Type B pancreatic cell (in vitro differentiated cells): Measurements from ENCODE around the gene STARD13. TPM values are rescaled to one million over a fixed set of nuclear protein-coding genes. Genes with fewer than 3 reads are reported as not detected.

Source experiments
- DNase-seq: peaks from one replicate; pipeline ENCODE4 v3.0.0; 2021; ENCODE audit warnings: mixed read lengths; ENCODE audit not compliant: unreplicated experiment; ENCODE audit errors: extremely low spot score
- H3K27ac Mint-ChIP-seq: 2 replicates; pipeline ENCODE4 v1.8.0; 2021; ENCODE audit warnings: mild to moderate bottlenecking, mixed read lengths
- H3K27me3 Mint-ChIP-seq: 2 replicates; pipeline ENCODE4 v1.8.0; 2021; ENCODE audit warnings: mixed read lengths
- H3K36me3 Mint-ChIP-seq: 2 replicates; pipeline ENCODE4 v1.8.0; 2021; ENCODE audit warnings: mixed read lengths
- H3K4me1 Mint-ChIP-seq: one replicate; pipeline ENCODE4 v1.8.0; 2021; ENCODE audit warnings: mixed read lengths; ENCODE audit not compliant: unreplicated experiment
- H3K4me3 Mint-ChIP-seq: 2 replicates; pipeline ENCODE4 v1.8.0; 2021; ENCODE audit warnings: mild to moderate bottlenecking, mixed read lengths
- H3K9me3 Mint-ChIP-seq: 2 replicates; pipeline ENCODE4 v1.8.0; 2021; ENCODE audit warnings: mixed read lengths
- CTCF ChIP-seq: fragments of 200-600 bp; sonication (generic); conservative IDR thresholded peaks from 2 replicates; pipeline ENCODE4 v1.5.0; 2021; ENCODE audit warnings: antibody characterized with exemption, mild to moderate bottlenecking
- total RNA-seq: library from RNA; stranded (reverse); gene quantifications from 2 replicates; pipeline ENCODE4 v1.2.1, GENCODE V29; 2021; ENCODE audit warnings: low replicate concordance

The STARD13 gene
- total RNA-seq, 1 donor from 2014 or later, result 12.1 TPM

GRCh38 chr13:33270895-33271538 lies 14.5 kb downstream of the STARD13 start:
- peaks cover 11% of the 10 kb centered on the region for H3K4me1 Mint-ChIP-seq
- no peak overlapping the region for H3K27ac Mint-ChIP-seq

DNA sequence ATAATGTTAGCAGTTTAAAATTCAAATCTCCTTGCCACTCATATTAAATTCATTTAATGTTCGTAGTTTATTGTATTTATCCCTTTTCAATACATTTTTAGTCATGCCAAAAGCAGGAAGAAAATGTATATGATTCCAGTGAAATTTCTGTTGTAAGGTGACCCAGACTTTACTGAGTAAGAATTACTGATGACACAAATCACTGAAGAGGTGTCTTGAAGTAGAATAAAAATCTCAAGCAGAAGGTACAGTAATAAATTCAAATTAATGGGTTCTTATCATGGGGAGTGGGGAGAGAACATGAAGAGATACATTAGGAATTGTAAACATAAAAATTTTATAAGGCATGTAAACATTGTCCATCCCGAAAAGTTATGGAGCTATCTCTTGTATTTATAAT lies 19.9 kb downstream of the STARD13 start:
- no peak for DNase-seq
- Mint-ChIP-seq H3K4me3 (no peak overlapping the region), H3K27me3 (peaks cover 7% of the 10 kb centered on the region), H3K36me3 (peaks cover 3% of the 10 kb centered on the region), H3K4me1 (peaks cover 23% of the 10 kb centered on the region), H3K9me3 (no peaks in the 10 kb centered on the region), H3K27ac (no peak overlapping the region)
- no peak for TF ChIP-seq CTCF

More at GRCh38 chr13:33270895-33271538, 14.5 kb downstream of the STARD13 start:
- peaks cover 7% of the 10 kb centered on the region for H3K36me3 Mint-ChIP-seq
- DNase-seq, result no peak
- TF ChIP-seq CTCF, result no peak
- peaks cover 4% of the 10 kb centered on the region for H3K27me3 Mint-ChIP-seq
- peaks cover 4% of the 10 kb centered on the region for H3K9me3 Mint-ChIP-seq
- H3K4me3 Mint-ChIP-seq, result no peak overlapping the region

GRCh38 chr13:33265133-33265532 lies 20.4 kb downstream of the STARD13 start:
- Mint-ChIP-seq H3K4me3 (no peak overlapping the region), H3K27ac (no peak overlapping the region), H3K27me3 (peaks cover 7% of the 10 kb centered on the region), H3K4me1 (peaks cover 27% of the 10 kb centered on the region), H3K36me3 (peaks cover 3% of the 10 kb centered on the region), H3K9me3 (no peaks in the 10 kb centered on the region)
- TF ChIP-seq CTCF, result no peak
- no peak for DNase-seq

- Mint-ChIP-seq H3K4me3 (no peak overlapping the region), H3K27ac (no peak overlapping the region), H3K36me3 (peaks cover 3% of the 10 kb centered on the region), H3K27me3 (peaks cover 7% of the 10 kb centered on the region), H3K4me1 (peaks cover 29% of the 10 kb centered on the region), H3K9me3 (no peaks in the 10 kb centered on the region)
- DNase-seq, result no peak
- no peak for TF ChIP-seq CTCF
Measured at GRCh38 chr13:33264620-33264978, 21.0 kb downstream of the STARD13 start.

DNA sequence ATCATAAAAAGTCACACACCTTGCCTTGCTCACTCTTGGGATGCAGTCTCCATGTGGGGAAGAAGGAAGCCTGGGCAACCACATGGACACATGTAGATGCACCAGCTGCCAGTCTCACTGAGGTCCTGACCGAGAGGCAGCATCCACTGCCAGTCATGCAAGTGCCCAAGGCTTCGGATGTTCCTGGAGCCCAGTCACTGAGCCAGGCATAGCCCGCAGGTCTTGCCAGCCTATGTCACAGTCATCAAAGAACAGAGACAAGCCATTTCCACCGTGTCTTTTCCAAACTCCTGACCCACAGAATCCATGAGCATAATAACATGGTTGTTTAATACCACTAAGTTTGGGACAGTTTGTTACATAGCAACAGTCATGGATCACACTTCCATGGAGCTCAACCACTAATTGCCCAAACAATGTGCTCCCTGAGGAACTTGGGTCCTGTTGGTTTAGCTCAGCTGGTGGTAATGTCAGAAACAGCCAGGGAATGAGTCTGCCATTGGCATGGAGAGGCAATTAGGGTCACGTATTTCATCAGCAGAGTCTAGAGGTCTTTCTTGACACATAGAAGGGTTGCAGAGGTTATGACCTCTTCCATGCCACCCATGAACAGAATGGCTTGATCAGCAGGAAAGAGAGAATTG lies 21.5 kb downstream of the STARD13 start:
- H3K36me3 Mint-ChIP-seq, result peaks cover 3% of the 10 kb centered on the region
- TF ChIP-seq CTCF, result no peak
- DNase-seq, result no peak
- H3K4me1 Mint-ChIP-seq, result peaks cover 29% of the 10 kb centered on the region
- no peak overlapping the region for H3K4me3 Mint-ChIP-seq
- no peak overlapping the region for H3K27ac Mint-ChIP-seq
- H3K27me3 Mint-ChIP-seq, result peaks cover 7% of the 10 kb centered on the region
- no peaks in the 10 kb centered on the region for H3K9me3 Mint-ChIP-seq
